AG09319 (cell line): ENCODE measurements around the gene RHOF.

Experiments
- DNase-seq: peaks from one replicate; pipeline ENCODE4 v3.0.0-alpha.2; 2010; ENCODE audit warnings: low read depth; ENCODE audit errors: extremely low read depth
- TF ChIP-seq, protein P1 (sequence below): IDR thresholded peaks from 2 replicates; pipeline ENCODE4 v1.5.1; 2011; ENCODE audit warnings: low read depth, mild to moderate bottlenecking, inconsistent platforms, low read length, moderate library complexity

RHOF gene

DNA sequence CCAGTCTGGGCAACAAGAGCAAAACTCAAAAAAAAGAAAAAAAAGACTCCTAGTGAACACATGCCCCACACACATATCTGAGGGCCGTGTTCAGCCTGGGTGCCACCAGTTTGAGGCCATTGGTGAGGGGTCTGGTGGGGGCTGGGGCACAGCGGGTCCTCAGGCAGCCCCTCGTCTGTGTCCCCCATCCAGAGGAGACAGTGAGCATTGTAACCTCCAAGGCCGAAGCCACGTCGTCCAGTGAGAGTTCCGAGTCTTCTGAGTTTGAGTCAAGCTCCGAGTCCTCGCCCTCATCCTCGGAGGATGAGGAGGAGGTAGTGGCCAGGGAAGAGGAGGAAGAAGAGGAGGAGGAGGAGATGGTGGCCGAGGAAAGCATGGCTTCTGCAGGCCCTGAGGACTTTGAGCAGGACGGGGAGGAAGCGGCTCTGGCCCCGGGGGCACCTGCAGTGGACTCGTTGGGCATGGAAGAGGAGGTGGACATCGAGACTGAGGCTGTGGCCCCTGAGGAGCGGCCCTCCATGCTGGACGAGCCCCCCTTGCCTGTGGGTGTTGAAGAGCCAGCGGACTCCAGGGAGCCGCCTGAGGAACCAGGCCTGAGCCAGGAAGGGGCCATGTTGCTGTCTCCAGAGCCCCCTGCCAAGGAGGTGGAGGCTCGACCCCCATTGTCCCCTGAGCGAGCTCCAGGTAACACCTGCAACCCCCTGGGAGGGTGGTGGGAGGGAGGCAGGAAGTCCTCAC, 25.9 kb upstream of the RHOF start:
- TF ChIP-seq, protein P1, sequence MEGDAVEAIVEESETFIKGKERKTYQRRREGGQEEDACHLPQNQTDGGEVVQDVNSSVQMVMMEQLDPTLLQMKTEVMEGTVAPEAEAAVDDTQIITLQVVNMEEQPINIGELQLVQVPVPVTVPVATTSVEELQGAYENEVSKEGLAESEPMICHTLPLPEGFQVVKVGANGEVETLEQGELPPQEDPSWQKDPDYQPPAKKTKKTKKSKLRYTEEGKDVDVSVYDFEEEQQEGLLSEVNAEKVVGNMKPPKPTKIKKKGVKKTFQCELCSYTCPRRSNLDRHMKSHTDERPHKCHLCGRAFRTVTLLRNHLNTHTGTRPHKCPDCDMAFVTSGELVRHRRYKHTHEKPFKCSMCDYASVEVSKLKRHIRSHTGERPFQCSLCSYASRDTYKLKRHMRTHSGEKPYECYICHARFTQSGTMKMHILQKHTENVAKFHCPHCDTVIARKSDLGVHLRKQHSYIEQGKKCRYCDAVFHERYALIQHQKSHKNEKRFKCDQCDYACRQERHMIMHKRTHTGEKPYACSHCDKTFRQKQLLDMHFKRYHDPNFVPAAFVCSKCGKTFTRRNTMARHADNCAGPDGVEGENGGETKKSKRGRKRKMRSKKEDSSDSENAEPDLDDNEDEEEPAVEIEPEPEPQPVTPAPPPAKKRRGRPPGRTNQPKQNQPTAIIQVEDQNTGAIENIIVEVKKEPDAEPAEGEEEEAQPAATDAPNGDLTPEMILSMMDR = no peak

DNA sequence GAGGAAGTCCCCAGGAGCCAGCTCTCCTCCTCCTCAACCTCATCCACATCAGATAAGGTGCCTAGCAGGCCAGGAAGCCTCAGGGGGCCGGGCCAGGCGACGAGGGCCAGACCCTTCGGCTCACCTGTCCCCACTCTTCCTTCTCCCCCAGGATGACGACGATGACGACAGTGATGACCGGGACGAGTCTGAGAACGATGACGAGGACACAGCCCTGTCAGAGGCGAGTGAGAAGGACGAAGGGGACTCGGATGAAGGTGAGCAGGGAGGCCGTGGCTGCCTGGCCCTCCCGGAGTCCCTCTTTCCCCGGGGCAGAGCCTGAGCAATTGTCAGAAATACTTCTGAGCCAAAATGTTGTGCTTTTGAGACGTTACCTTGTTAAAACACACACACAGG, 24.2 kb upstream of the RHOF start:
- DNase-seq = no peak
- TF ChIP-seq, protein P1 = no peak

More for the DNA sequence above, 25.9 kb upstream of the RHOF start:
- no peak for DNase-seq

DNA sequence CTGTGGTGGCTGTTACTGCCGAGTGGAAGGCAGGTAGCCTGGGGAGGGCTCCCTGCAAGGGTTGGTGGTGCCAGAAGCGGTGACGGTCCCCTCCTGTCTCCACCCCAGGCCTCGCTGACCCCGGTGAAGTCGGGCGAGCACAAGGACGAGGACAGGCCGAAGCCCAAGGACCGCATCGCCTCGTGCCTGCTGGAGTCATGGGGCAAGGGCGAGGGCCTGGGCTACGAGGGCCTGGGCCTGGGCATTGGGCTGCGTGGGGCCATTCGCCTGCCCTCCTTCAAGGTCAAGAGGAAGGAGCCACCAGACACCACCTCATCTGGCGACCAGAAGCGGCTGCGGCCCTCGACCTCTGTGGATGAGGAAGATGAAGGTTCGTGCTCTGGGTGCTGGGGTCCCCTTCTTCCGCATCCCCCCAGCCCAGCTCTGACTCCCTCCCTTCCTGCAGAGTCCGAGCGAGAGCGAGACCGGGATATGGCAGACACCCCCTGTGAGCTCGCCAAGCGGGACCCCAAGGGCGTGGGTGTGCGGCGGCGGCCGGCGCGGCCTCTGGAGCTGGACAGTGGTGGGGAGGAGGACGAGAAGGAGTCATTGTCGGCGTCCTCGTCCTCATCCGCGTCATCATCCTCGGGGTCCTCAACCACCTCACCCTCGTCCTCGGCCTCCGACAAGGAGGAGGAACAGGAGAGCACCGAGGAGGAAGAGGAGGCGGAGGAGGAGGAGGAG, 23.6 kb upstream of the RHOF start:
- DNase-seq = no peak
- TF ChIP-seq, protein P1 = no peak

DNA sequence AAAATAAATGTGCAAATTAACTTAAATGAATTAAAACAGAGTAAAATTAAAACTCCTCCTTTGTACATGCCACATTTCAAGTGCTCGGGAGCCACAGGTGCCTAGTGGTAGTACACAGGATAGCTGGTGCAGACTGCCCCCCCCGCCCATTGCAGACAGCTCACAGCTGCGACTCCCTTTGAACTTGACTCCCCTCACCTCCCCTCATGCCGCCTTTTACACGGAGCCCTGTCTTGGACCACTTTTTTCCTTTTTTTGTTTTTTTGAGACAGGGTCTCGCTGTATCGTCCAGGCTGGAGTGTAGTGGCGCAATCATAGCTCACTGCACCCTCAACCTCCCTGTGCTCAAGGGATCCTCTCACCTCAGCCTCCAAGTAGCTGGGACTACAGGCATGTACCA, 21.8 kb upstream of the RHOF start:
- TF ChIP-seq, protein P1 = no peak
- DNase-seq = no peak

DNA sequence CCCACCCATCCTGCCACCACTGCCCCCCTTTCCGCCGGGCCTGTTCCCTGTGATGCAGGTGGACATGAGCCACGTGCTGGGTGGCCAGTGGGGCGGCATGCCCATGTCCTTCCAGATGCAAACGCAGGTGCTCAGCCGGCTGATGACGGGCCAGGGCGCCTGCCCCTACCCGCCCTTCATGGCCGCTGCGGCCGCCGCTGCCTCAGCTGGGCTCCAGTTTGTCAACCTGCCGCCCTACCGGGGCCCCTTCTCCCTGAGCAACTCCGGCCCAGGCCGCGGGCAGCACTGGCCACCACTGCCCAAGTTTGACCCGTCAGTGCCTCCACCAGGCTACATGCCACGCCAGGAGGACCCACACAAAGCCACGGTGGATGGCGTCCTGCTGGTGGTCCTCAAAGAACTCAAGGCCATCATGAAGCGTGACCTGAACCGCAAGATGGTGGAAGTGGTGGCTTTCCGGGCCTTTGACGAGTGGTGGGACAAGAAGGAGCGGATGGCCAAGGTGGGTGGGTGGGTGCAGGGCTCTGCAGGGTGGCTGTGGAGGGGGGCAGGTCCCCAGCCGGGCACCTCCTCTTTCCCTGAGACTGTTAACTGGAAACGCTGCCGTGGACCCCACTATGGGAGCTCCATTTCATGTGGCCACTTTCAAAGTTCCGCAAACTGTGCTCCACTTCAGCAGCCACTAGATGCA, 21.1 kb upstream of the RHOF start:
- TF ChIP-seq, protein P1 = no peak
- no peak for DNase-seq

DNA sequence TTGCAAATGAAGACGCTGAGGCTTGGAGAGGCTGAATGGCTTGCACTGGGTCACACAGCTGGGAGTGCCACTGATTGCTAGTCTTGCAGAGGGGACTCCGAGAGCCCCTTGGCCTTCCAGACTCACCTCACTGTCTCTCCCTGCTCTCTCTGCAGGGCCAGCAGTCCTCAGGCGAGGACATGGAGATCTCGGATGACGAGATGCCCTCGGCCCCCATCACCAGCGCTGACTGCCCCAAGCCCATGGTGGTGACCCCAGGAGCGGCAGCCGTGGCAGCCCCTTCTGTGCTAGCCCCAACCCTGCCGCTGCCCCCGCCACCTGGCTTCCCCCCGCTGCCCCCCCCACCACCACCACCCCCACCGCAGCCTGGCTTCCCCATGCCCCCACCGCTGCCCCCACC, 20.5 kb upstream of the RHOF start:
- TF ChIP-seq, protein P1 = no peak
- DNase-seq = no peak
